GM12878 (cell line): ENCODE data around the gene GALE. TPM values are rescaled to one million over a fixed set of nuclear protein-coding genes. Genes with fewer than 3 reads are reported as not detected.

Source experiments
- ATAC-seq: fragments of 200-7000 bp; cut with Tn5 transposase; 3 replicates; pipeline ENCODE4 v1.9.1; 2020; ENCODE audit warnings: mild to moderate bottlenecking, moderate library complexity
- BruUV-seq: library from RNA; stranded (reverse); fragments of 400-500 nt; replicated peaks from 2 replicates; lab custom pipeline; 2021; lab: Mats Ljungman, UMichigan
- CTCF ChIA-PET: fragments of 300-600 bp; sonication (Branson Sonifier 250); formaldehyde crosslinking; extraction: SDS; loops from one replicate; lab custom pipeline; 2021; ENCODE audit warnings: inconsistent platforms; lab: Yijun Ruan, JAX
- POLR2A ChIA-PET: fragments of 350-600 bp; formaldehyde crosslinking; extraction: SDS; loops from one replicate; lab custom pipeline; 2021; ENCODE audit warnings: inconsistent platforms; lab: Charles Lee
- RAD21 ChIA-PET: fragments of 300-600 bp; sonication (Branson Sonifier 250); formaldehyde crosslinking; loops from one replicate; lab custom pipeline; 2023; ENCODE audit warnings: antibody characterized with exemption; ENCODE audit not compliant: unreplicated experiment; lab: Charles Lee
- SMC1A ChIA-PET: fragments of 300-600 bp; sonication (Branson Sonifier 250); formaldehyde crosslinking; loops from one replicate; lab custom pipeline; 2023; ENCODE audit not compliant: unreplicated experiment, uncharacterized antibody; lab: Charles Lee
- DNase-seq: peaks from one replicate; pipeline ENCODE4 v3.0.0-alpha.2; 2011; ENCODE audit warnings: low read depth, low spot score
- FAIRE-seq: peaks from 3 replicates; lab custom pipeline; 2011; peaks lifted over from hg19 to GRCh38; lab: Jason Lieb, UNC
- H2AFZ ChIP-seq: 2 replicates; pipeline ENCODE4 v1.6.0; 2011; ENCODE audit warnings: low read depth, low read length, control low read depth; ENCODE audit not compliant: control insufficient read depth
- H3K27ac ChIP-seq: 2 replicates; pipeline ENCODE4 v1.5.1; 2011; ENCODE audit warnings: control low read depth; ENCODE audit not compliant: control insufficient read depth, insufficient read depth
- H3K27me3 ChIP-seq, 2 experiments: replicated peaks in 1 of 2; 2 replicates each; pipeline versions ENCODE4 v1.6.0 to v1.6.1; 2011; ENCODE audit warnings: low read length in 1 of 2; ENCODE audit not compliant: control insufficient read depth in 2 of 2, insufficient read depth in 2 of 2
- H3K36me3 ChIP-seq, 2 experiments: 2 replicates each; pipeline ENCODE4 v1.5.1; 2011; ENCODE audit warnings: low read length in 1 of 2; ENCODE audit not compliant: control insufficient read depth in 2 of 2, insufficient read depth in 2 of 2
- H3K4me1 ChIP-seq: 2 replicates; pipeline ENCODE4 v1.6.1; 2011; ENCODE audit warnings: mild to moderate bottlenecking, low read length, moderate library complexity, mixed read lengths; ENCODE audit not compliant: control insufficient read depth, insufficient read depth
- H3K4me2 ChIP-seq: 2 replicates; pipeline ENCODE4 v1.6.0; 2011; ENCODE audit warnings: control low read depth; ENCODE audit not compliant: control insufficient read depth, insufficient read depth
- H3K4me3 ChIP-seq: fragments of 200-600 bp; sonication (generic); 2 replicates; pipeline ENCODE4 v1.5.1; 2016
- H3K79me2 ChIP-seq: 2 replicates; pipeline ENCODE4 v1.6.0; 2011; ENCODE audit warnings: low read length; ENCODE audit not compliant: control insufficient read depth, insufficient read depth
- H3K9ac ChIP-seq: 2 replicates; pipeline ENCODE4 v1.8.0; 2011; ENCODE audit warnings: low read length, control low read depth, mixed read lengths; ENCODE audit not compliant: control insufficient read depth, insufficient read depth
- H3K9me3 ChIP-seq: replicated peaks from 3 replicates; pipeline ENCODE4 v1.5.1; 2011; ENCODE audit warnings: mild to moderate bottlenecking, low read length; ENCODE audit not compliant: control insufficient read depth, insufficient read depth
- H4K20me1 ChIP-seq: 2 replicates; pipeline ENCODE4 v1.6.0; 2011; ENCODE audit not compliant: control insufficient read depth, insufficient read depth
- CHD1 ChIP-seq: IDR thresholded peaks from 2 replicates; pipeline ENCODE4 v1.6.1; 2012; ENCODE audit warnings: low read depth, low read length, improper control_type of control experiment
- ESRRA ChIP-seq: IDR thresholded peaks from 2 replicates; pipeline ENCODE4 v1.6.1; 2012; ENCODE audit warnings: mild to moderate bottlenecking, low read length, improper control_type of control experiment
- FOXK2 ChIP-seq: fragments of 450-650 bp; IDR thresholded peaks from 2 replicates; pipeline ENCODE4 v1.6.1; 2017; ENCODE audit warnings: mild to moderate bottlenecking, moderate library complexity
- GATAD2B ChIP-seq: fragments of 450-650 bp; conservative IDR thresholded peaks from 2 replicates; pipeline ENCODE4 v1.6.1; 2017; ENCODE audit warnings: low read depth, mild to moderate bottlenecking, moderate library complexity
- PML ChIP-seq: IDR thresholded peaks from 2 replicates; pipeline ENCODE4 v1.6.1; 2012; ENCODE audit warnings: low read length, inconsistent platforms
- RBBP5 ChIP-seq: fragments of 200-600 bp; sonication (generic); conservative IDR thresholded peaks from 2 replicates; pipeline ENCODE4 v1.6.1; 2016
- SPI1 ChIP-seq: IDR thresholded peaks from 2 replicates; pipeline ENCODE4 v1.6.1; 2011; ENCODE audit warnings: low read depth, mild to moderate bottlenecking, low read length, moderate library complexity, borderline replicate concordance; ENCODE audit not compliant: insufficient read depth
- TCF7 ChIP-seq: IDR thresholded peaks from 2 replicates; pipeline ENCODE4 v1.6.1; 2014; ENCODE audit warnings: antibody characterized with exemption, borderline replicate concordance
- YBX1 ChIP-seq: fragments of 450-650 bp; IDR thresholded peaks from 2 replicates; pipeline ENCODE4 v1.6.1; 2016; ENCODE audit warnings: antibody characterized with exemption
- ZSCAN29 ChIP-seq: fragments of 450-650 bp; IDR thresholded peaks from 2 replicates; pipeline ENCODE4 v1.6.1; 2017; ENCODE audit warnings: mild to moderate bottlenecking, moderate library complexity
- whole genome bisulfite sequencing: methylation state at CpG from one replicate; pipeline ENCODE4 v1.1.6; 2016; ENCODE audit warnings: low lambda C conversion rate; ENCODE audit not compliant: insufficient replicate concordance, insufficient coverage; ENCODE audit errors: missing lambda C conversion rate; 5-methylcytosine and 5-hydroxymethylcytosine counted together
- in situ Hi-C: fragments of 300-500 bp; cut with MboI; formaldehyde crosslinking; loops from 9 replicates; pipeline ENCODE4 v1.14.3; 2018; ENCODE audit warnings: mixed read lengths
- intact Hi-C: fragments of 100-400 bp; cut with micrococcal nuclease; formaldehyde crosslinking; loops from one replicate; pipeline ENCODE4 v1.14.2; 2022; ENCODE audit not compliant: unreplicated experiment
- polyA plus RNA-seq, 11 experiments: library from polyadenylated mRNA; depleted of rRNA in 4 of 11; unstranded in 6 of 11; stranded (reverse) in 5 of 11; fragments of >200 nt; fragmentation: Nextera tagmentation in 4 of 11; fragmentation: Illumina TruSeq in 1 of 11; extraction: Ambion mirVana in 4 of 11; extraction: Trizol in 1 of 11; gene quantifications; 1 replicate in 1 of 11; 2 replicates in 10 of 11; pipeline versions ENCODE4 v1.2.1 to v1.2.3, GENCODE V29; 2011 to 2016; ENCODE audit warnings: inconsistent platforms in 2 of 11, missing spikeins in 2 of 11, low read depth in 1 of 11
- total RNA-seq, 4 experiments: library from RNA; depleted of rRNA in 3 of 4; stranded (reverse); fragments of >200 nt in 3 of 4; fragmentation: Illumina TruSeq in 1 of 4; extraction: Trizol in 1 of 4; gene quantifications; 2 replicates each; pipeline versions ENCODE4 v1.2.1 to v1.2.3, GENCODE V29; 2013 to 2021
- TF ChIP-seq, protein P1 (sequence below): IDR thresholded peaks from 2 replicates; pipeline ENCODE4 v1.6.1; 2012; ENCODE audit warnings: low read length, inconsistent platforms
- TF ChIP-seq, protein P2 (sequence below): fragments of 150-350 bp; IDR thresholded peaks from 2 replicates; pipeline ENCODE4 v1.6.1; 2014; ENCODE audit warnings: mild to moderate bottlenecking, low read depth, low read length
- TF ChIP-seq, protein P3 (sequence below): fragments of 450-650 bp; formaldehyde crosslinking; IDR thresholded peaks from 2 replicates; pipeline ENCODE4 v1.5.0; 2022; ENCODE audit warnings: mild to moderate bottlenecking, missing genetic modification characterization
- TF ChIP-seq, protein P4 (sequence below): IDR thresholded peaks from 2 replicates; pipeline ENCODE4 v1.6.1; 2011; ENCODE audit warnings: borderline replicate concordance, low read depth, mild to moderate bottlenecking, moderate library complexity, mixed read lengths, low read length; ENCODE audit not compliant: insufficient read depth; ENCODE audit errors: extremely low read length

The GALE gene
- total and polyA plus RNA-seq, 10 of the 15 experiments (the other 5 are each of a cell fraction or from before 2014, with no cell fraction given), result 4.2 to 93.7 (median 40.4) TPM

DNA sequence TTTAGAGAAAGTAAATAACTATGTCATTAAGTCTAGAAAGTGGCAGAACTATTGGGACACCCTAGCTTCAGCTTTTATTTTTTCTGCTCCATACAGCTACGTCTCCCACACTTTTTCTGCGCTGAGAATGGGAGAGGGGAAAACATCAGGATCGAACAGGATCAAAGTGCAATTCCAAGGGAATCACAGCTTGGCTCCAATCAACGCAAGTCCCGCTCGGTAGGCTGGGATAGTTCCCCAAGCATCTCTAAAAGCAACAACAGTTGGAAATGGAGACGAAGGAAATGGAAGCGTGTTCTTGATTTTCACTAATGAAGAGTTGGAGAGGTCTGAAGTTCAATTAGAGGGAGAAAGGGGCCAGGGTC, 24.1 kb upstream of the GALE start:
- Histone ChIP-seq H3K9me3 (no peaks in the 10 kb centered on the region), H3K27ac (peak overlapping the region; percentile 82), H3K79me2 (peaks cover 10% of the 10 kb centered on the region), H3K4me1 (no peaks in the 10 kb centered on the region), H2AFZ (peak overlapping the region; percentile 6; the same call in 1 of the 2 replicates), H3K4me3 (peak overlapping the region; percentile 83), H4K20me1 (no peaks in the 10 kb centered on the region), H3K36me3 (no peaks in the 10 kb centered on the region), H3K27me3 (no peaks in the 10 kb centered on the region), H3K9ac (peak overlapping the region; percentile 94), H3K4me2 (peak overlapping the region; percentile 84)
- peak; percentile 10; the same call in 2 of the 3 replicates for ATAC-seq
- ChIA-PET CTCF (interaction anchor here (0.9 to 8.3 kb wide), 8 partner anchors 8 to 92 kb away, joined by 3 to 74 read pairs (median 5); partner anchors contain the start of gene CNR2), SMC1A (interaction anchor here (0.5 to 2.0 kb wide), 18 partner anchors 9 to 201 kb away, joined by 3 to 9 read pairs (median 4); partner anchors contain the start of genes CNR2 and RPL11), RAD21 (interaction anchor here (1.0 to 2.4 kb wide), 8 partner anchors 14 to 92 kb away, joined by 3 to 16 read pairs (median 5); partner anchors contain the start of gene CNR2), POLR2A (interaction anchor here (0.6 to 3.5 kb wide), 19 partner anchors 8 to 366 kb away, joined by 3 to 22 read pairs (median 4); partner anchors contain the start of genes GALE and PITHD1)
- in situ Hi-C loops, result no loop called here
- under 1% methylated on average over 8 of the region's 8 CpGs for WGBS
- BruUV-seq, result TSS peak; percentile 89
- intact Hi-C loops, result loop anchor here (1.0 kb wide), 1 partner anchor 44 kb away; the partner anchor contains the start of gene FUCA1
- TF ChIP-seq, protein P1, sequence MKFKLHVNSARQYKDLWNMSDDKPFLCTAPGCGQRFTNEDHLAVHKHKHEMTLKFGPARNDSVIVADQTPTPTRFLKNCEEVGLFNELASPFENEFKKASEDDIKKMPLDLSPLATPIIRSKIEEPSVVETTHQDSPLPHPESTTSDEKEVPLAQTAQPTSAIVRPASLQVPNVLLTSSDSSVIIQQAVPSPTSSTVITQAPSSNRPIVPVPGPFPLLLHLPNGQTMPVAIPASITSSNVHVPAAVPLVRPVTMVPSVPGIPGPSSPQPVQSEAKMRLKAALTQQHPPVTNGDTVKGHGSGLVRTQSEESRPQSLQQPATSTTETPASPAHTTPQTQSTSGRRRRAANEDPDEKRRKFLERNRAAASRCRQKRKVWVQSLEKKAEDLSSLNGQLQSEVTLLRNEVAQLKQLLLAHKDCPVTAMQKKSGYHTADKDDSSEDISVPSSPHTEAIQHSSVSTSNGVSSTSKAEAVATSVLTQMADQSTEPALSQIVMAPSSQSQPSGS, result no peak
- no peak for TF ChIP-seq TCF7
- TF ChIP-seq CHD1, result no peak
- TF ChIP-seq ZSCAN29, result no peak
- TF ChIP-seq, protein P2, sequence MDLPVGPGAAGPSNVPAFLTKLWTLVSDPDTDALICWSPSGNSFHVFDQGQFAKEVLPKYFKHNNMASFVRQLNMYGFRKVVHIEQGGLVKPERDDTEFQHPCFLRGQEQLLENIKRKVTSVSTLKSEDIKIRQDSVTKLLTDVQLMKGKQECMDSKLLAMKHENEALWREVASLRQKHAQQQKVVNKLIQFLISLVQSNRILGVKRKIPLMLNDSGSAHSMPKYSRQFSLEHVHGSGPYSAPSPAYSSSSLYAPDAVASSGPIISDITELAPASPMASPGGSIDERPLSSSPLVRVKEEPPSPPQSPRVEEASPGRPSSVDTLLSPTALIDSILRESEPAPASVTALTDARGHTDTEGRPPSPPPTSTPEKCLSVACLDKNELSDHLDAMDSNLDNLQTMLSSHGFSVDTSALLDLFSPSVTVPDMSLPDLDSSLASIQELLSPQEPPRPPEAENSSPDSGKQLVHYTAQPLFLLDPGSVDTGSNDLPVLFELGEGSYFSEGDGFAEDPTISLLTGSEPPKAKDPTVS, result no peak
- TF ChIP-seq SPI1, result no peak
- TF ChIP-seq, protein P3, sequence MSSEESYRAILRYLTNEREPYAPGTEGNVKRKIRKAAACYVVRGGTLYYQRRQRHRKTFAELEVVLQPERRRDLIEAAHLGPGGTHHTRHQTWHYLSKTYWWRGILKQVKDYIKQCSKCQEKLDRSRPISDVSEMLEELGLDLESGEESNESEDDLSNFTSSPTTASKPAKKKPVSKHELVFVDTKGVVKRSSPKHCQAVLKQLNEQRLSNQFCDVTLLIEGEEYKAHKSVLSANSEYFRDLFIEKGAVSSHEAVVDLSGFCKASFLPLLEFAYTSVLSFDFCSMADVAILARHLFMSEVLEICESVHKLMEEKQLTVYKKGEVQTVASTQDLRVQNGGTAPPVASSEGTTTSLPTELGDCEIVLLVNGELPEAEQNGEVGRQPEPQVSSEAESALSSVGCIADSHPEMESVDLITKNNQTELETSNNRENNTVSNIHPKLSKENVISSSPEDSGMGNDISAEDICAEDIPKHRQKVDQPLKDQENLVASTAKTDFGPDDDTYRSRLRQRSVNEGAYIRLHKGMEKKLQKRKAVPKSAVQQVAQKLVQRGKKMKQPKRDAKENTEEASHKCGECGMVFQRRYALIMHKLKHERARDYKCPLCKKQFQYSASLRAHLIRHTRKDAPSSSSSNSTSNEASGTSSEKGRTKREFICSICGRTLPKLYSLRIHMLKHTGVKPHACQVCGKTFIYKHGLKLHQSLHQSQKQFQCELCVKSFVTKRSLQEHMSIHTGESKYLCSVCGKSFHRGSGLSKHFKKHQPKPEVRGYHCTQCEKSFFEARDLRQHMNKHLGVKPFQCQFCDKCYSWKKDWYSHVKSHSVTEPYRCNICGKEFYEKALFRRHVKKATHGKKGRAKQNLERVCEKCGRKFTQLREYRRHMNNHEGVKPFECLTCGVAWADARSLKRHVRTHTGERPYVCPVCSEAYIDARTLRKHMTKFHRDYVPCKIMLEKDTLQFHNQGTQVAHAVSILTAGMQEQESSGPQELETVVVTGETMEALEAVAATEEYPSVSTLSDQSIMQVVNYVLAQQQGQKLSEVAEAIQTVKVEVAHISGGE (CRISPR knock-in tag), result no peak
- TF ChIP-seq RBBP5, result no peak
- TF ChIP-seq FOXK2, result no peak
- TF ChIP-seq PML, result no peak
- TF ChIP-seq, protein P4, sequence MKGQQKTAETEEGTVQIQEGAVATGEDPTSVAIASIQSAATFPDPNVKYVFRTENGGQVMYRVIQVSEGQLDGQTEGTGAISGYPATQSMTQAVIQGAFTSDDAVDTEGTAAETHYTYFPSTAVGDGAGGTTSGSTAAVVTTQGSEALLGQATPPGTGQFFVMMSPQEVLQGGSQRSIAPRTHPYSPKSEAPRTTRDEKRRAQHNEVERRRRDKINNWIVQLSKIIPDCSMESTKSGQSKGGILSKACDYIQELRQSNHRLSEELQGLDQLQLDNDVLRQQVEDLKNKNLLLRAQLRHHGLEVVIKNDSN, result no peak
- no peak for TF ChIP-seq GATAD2B
- TF ChIP-seq ESRRA, result no peak
- no peak for TF ChIP-seq YBX1
- DNase-seq, result no peak
- FAIRE-seq, result no peak
